DOHH2 (cell line): Measurements from ENCODE around the gene SMOC2.

Experiments used
- CTCF ChIP-seq: fragments of 200-600 bp; sonication (generic); IDR thresholded peaks from one replicate; pipeline ENCODE4 v1.5.1; 2014; ENCODE audit warnings: antibody characterized with exemption, mild to moderate bottlenecking, low read depth, low read length; ENCODE audit not compliant: poor library complexity, severe bottlenecking
- EZH2phosphoT487 ChIP-seq: fragments of 200-600 bp; sonication (generic); IDR thresholded peaks from 2 replicates; pipeline ENCODE4 v1.6.1; 2017; ENCODE audit warnings: borderline replicate concordance, mild to moderate bottlenecking, antibody characterized with exemption, low read length, moderate library complexity, mixed read lengths

DNA sequence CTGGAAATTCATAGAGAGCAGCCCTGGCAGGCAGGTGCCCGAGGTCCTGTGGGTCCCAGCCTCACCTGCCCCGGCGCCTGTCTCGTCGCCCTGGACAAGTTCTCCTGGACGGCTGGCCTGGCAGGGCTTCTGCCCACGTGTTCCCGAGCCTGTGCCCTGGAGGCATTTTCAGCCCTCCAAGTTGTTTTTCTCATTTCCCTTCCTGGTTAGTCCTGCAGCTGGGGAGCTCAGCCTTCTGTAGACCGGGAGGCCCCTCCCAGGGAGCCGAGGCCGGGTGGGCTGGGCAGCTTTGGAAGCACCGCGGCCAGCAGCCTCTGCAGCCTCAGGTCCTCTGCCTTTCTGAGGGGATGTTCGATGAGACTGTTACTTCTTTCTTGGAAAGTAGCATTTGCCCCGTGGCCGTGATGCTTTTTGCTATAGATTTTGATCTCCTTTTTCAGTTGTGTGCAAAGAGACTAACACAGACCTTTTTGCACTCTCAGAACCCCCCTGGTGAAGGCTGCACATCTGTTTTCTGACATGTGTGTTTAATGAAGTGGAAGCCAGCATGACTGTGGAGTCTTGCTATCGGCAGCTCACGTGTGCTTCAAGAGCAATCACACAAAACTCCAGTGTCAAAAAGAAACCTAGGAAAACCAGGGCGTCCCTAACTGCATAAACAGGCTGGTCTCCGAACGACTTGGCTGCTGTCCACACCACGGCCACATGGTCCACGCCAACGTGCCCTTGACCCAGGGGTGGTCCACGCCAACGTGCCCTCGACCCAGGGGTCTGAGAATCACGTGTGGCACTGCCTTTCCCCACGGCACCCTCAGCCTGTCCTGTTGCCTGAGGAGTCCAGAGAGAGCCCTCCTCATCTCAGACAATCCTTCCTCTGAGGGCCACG is 207.5 kb downstream of the SMOC2 start:
- TF ChIP-seq CTCF (no peak), EZH2phosphoT487 (no peak)
